Liver (tissue), 9 donors: ENCODE measurements around the gene ZBTB47. TPM values are rescaled to one million over a fixed set of nuclear protein-coding genes. Genes with fewer than 3 reads are reported as not detected.

ENCODE experiments used
- DNase-seq: peaks from one replicate; pipeline ENCODE4 v3.0.0-alpha.2; 2017; ENCODE audit warnings: low spot score
- H3K27ac ChIP-seq, 2 donors: one replicate each; pipeline ENCODE4 v1.7.0; 2013; ENCODE audit warnings: inconsistent platforms in 2 of 2, low read length in 2 of 2, control low read depth in 1 of 2, low read depth in 1 of 2, mild to moderate bottlenecking in 1 of 2
- H3K27me3 ChIP-seq, 4 donors: one replicate each; pipeline versions ENCODE4 v1.6.1 to v1.7.0; 2013; ENCODE audit warnings: low read length in 3 of 4, inconsistent platforms in 1 of 4, mild to moderate bottlenecking in 1 of 4, moderate library complexity in 1 of 4; ENCODE audit not compliant: control insufficient read depth in 4 of 4, insufficient read depth in 4 of 4
- H3K36me3 ChIP-seq, 4 donors: one replicate each; pipeline versions ENCODE4 v1.6.1 to v1.7.0; 2013; ENCODE audit warnings: low read length in 3 of 4, mild to moderate bottlenecking in 3 of 4, low read depth in 1 of 4, moderate library complexity in 1 of 4; ENCODE audit not compliant: control insufficient read depth in 4 of 4, insufficient read depth in 3 of 4
- H3K4me1 ChIP-seq, 4 donors: one replicate each; pipeline versions ENCODE4 v1.6.1 to v1.7.0; 2013; ENCODE audit warnings: low read length in 3 of 4, mild to moderate bottlenecking in 3 of 4, moderate library complexity in 1 of 4; ENCODE audit not compliant: control insufficient read depth in 4 of 4, insufficient read depth in 4 of 4
- H3K4me3 ChIP-seq, 3 donors: one replicate each; pipeline versions ENCODE4 v1.6.1 to v1.7.0; 2013; ENCODE audit warnings: low read length in 3 of 3, control low read depth in 1 of 3, low read depth in 1 of 3, mild to moderate bottlenecking in 1 of 3
- H3K9ac ChIP-seq, 2 donors: one replicate each; pipeline ENCODE4 v1.7.0; 2013; ENCODE audit warnings: low read length in 2 of 2, mild to moderate bottlenecking in 2 of 2, moderate library complexity in 2 of 2, control low read depth in 1 of 2, low read depth in 1 of 2
- H3K9me3 ChIP-seq, 4 donors: one replicate each; pipeline versions ENCODE4 v1.6.1 to v1.7.0; 2013; ENCODE audit warnings: low read length in 3 of 4; ENCODE audit not compliant: control insufficient read depth in 4 of 4
- ATF3 ChIP-seq: IDR thresholded peaks from 2 replicates; pipeline ENCODE4 v1.6.1; 2016; ENCODE audit warnings: antibody characterized with exemption
- CTCF ChIP-seq: fragments of 150-350 bp; IDR thresholded peaks from 2 replicates; pipeline ENCODE4 v1.5.1; 2017; ENCODE audit warnings: improper control_type of control experiment, low read depth, low read length; ENCODE audit not compliant: missing input control
- EGR1 ChIP-seq, 2 donors: IDR thresholded peaks; 2 replicates each; pipeline ENCODE4 v1.6.1; 2016 to 2018; ENCODE audit warnings: antibody characterized with exemption in 2 of 2, low read depth in 2 of 2
- FOXA1 ChIP-seq: IDR thresholded peaks from 2 replicates; pipeline ENCODE4 v1.6.1; 2016; ENCODE audit warnings: antibody characterized with exemption
- GABPA ChIP-seq, 2 donors: IDR thresholded peaks in 1 of 2; conservative IDR thresholded peaks in 1 of 2; 2 replicates each; pipeline ENCODE4 v1.6.1; 2016; ENCODE audit warnings: antibody characterized with exemption in 2 of 2, mild to moderate bottlenecking in 1 of 2, moderate library complexity in 1 of 2
- HNF4A ChIP-seq, 2 donors: conservative IDR thresholded peaks; 2 replicates each; pipeline ENCODE4 v1.6.1; 2016; ENCODE audit warnings: antibody characterized with exemption in 2 of 2, mild to moderate bottlenecking in 2 of 2
- HNF4G ChIP-seq: IDR thresholded peaks from 2 replicates; pipeline ENCODE4 v1.6.1; 2016; ENCODE audit warnings: antibody characterized with exemption
- JUND ChIP-seq, 2 donors: IDR thresholded peaks; 2 replicates each; pipeline ENCODE4 v1.6.1; 2016; ENCODE audit warnings: antibody characterized with exemption in 2 of 2
- MAX ChIP-seq: IDR thresholded peaks from 2 replicates; pipeline ENCODE4 v1.6.1; 2016; ENCODE audit warnings: antibody characterized with exemption
- NR2F2 ChIP-seq: IDR thresholded peaks from 2 replicates; pipeline ENCODE4 v1.6.1; 2016; ENCODE audit warnings: antibody characterized with exemption
- RAD21 ChIP-seq, 2 donors: IDR thresholded peaks; 2 replicates each; pipeline ENCODE4 v1.6.1; 2016; ENCODE audit warnings: antibody characterized with exemption in 2 of 2, mild to moderate bottlenecking in 2 of 2
- RXRA ChIP-seq, 2 donors: IDR thresholded peaks; 2 replicates each; pipeline ENCODE4 v1.6.1; 2017 to 2018; ENCODE audit warnings: antibody characterized with exemption in 2 of 2, mild to moderate bottlenecking in 1 of 2
- SP1 ChIP-seq: IDR thresholded peaks from 2 replicates; pipeline ENCODE4 v1.6.1; 2018; ENCODE audit warnings: antibody characterized with exemption, mild to moderate bottlenecking
- TAF1 ChIP-seq: conservative IDR thresholded peaks from 2 replicates; pipeline ENCODE4 v1.6.1; 2016; ENCODE audit warnings: antibody characterized with exemption, mild to moderate bottlenecking
- YY1 ChIP-seq: IDR thresholded peaks from 2 replicates; pipeline ENCODE4 v1.6.1; 2016; ENCODE audit warnings: antibody characterized with exemption, mild to moderate bottlenecking
- WGBS: extraction: QIAGEN DNeasy Blood & Tissue Kit; methylation state at CpG from one replicate; pipeline ENCODE4 v1.1.7; 2013; 5-methylcytosine and 5-hydroxymethylcytosine counted together
- polyA plus RNA-seq, 2 donors: library from polyadenylated mRNA; stranded (reverse) in 1 of 2; unstranded in 1 of 2; fragments of 200-250 nt in 1 of 2; fragments of >200 nt in 1 of 2; fragmentation: Nextera tagmentation in 1 of 2; extraction: Ambion mirVana in 1 of 2; gene quantifications; one replicate each; pipeline versions ENCODE4 v1.2.1 to v1.2.3, GENCODE V29; 2013 to 2015
- total RNA-seq, 2 donors: library from RNA; depleted of rRNA; stranded (reverse); fragments of >200 nt; gene quantifications; one replicate each; pipeline ENCODE4 v1.2.3, GENCODE V29; 2014
- TF ChIP-seq, protein P1 (sequence below): IDR thresholded peaks from 2 replicates; pipeline ENCODE4 v1.6.1; 2016; ENCODE audit warnings: antibody characterized with exemption
- donor health status: healthy.
- donor health status: healthy.
- donor health status: healthy.
- donor health status: healthy.
- donor health status: healthy.

The ZBTB47 gene
- total and polyA plus RNA-seq, 4 donors = 0.42 to 7.4 (median 4.2) TPM

- no peaks in the 10 kb centered on the region for H3K36me3 ChIP-seq
- H3K9ac ChIP-seq = no peak overlapping the region
- H3K27ac ChIP-seq = no peak overlapping the region
- WGBS = 45% methylated on average over 9 of the region's 9 CpGs
- DNase-seq = no peak
- no peaks in the 10 kb centered on the region for H3K4me1 ChIP-seq
- H3K27me3 ChIP-seq = no peaks in the 10 kb centered on the region
- TF ChIP-seq JUND (IDR thresholded peaks at IDR 0.05) = no peak
- no peak for TF ChIP-seq RXRA (IDR thresholded peaks at IDR 0.05)
- no peak for TF ChIP-seq RAD21 (IDR thresholded peaks at IDR 0.05)
- no peak for TF ChIP-seq FOXA1
- no peak for TF ChIP-seq TAF1
- no peak for TF ChIP-seq HNF4A (conservative IDR thresholded peaks at IDR 0.05)
- no peak for TF ChIP-seq EGR1 (IDR thresholded peaks at IDR 0.05; ENCODE audit: low read depth in 2 of 2)
- TF ChIP-seq HNF4G = no peak
- no peak for TF ChIP-seq ATF3
- no peak for TF ChIP-seq YY1
- TF ChIP-seq, protein P1, sequence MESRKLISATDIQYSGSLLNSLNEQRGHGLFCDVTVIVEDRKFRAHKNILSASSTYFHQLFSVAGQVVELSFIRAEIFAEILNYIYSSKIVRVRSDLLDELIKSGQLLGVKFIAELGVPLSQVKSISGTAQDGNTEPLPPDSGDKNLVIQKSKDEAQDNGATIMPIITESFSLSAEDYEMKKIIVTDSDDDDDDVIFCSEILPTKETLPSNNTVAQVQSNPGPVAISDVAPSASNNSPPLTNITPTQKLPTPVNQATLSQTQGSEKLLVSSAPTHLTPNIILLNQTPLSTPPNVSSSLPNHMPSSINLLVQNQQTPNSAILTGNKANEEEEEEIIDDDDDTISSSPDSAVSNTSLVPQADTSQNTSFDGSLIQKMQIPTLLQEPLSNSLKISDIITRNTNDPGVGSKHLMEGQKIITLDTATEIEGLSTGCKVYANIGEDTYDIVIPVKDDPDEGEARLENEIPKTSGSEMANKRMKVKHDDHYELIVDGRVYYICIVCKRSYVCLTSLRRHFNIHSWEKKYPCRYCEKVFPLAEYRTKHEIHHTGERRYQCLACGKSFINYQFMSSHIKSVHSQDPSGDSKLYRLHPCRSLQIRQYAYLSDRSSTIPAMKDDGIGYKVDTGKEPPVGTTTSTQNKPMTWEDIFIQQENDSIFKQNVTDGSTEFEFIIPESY = no peak
- no peak for TF ChIP-seq CTCF
- no peak for TF ChIP-seq SP1
- no peak overlapping the region for H3K4me3 ChIP-seq
- no peaks in the 10 kb centered on the region for H3K9me3 ChIP-seq
These were observed 45.4 kb downstream of the ZBTB47 start for GRCh38 chr3:42698911-42699230.

DNA sequence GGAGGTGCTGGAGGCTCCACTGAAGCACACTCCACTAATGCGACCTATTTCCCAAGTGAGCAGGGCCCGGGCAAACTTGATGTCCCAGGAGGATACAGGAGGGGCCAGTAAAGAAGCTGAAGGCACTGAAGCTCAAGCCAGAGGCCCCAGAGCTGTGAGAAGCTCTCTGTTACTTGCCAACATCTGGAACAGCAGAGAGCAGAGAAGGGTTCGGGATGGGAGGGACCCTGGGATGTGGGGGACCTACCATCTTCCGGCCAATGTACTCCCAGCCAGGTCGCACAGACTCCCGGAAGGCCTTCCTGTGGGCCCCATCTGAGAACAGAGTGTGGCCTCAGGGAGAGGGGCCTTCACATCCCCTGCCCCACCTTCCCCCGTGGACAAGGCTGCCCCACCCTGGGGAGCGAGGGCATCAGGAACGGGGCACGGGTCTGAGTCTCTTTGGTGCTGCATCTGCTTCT, 46.0 kb downstream of the ZBTB47 start:
- TF ChIP-seq JUND (IDR thresholded peaks at IDR 0.05) = no peak
- no peak for TF ChIP-seq MAX
- TF ChIP-seq YY1 = no peak
- no peak for TF ChIP-seq ATF3
- no peak for TF ChIP-seq RAD21 (IDR thresholded peaks at IDR 0.05)
- no peak for TF ChIP-seq NR2F2
- no peak for TF ChIP-seq GABPA (IDR thresholded peaks at IDR 0.05 in 1 of 2, conservative IDR thresholded peaks at IDR 0.05 in 1 of 2)
- TF ChIP-seq TAF1 = no peak
- no peak for TF ChIP-seq HNF4G
- H3K27ac ChIP-seq = no peak overlapping the region
- H3K27me3 ChIP-seq = no peaks in the 10 kb centered on the region
- H3K4me3 ChIP-seq = no peak overlapping the region
- no peaks in the 10 kb centered on the region for H3K9me3 ChIP-seq
- no peak overlapping the region for H3K9ac ChIP-seq
- DNase-seq = no peak
- WGBS = 84% methylated on average over 10 of the region's 10 CpGs
- H3K36me3 ChIP-seq = no peaks in the 10 kb centered on the region
- no peaks in the 10 kb centered on the region for H3K4me1 ChIP-seq
